Measurements from ENCODE around the gene CNTNAP2. TPM values are rescaled to one million over a fixed set of nuclear protein-coding genes. Genes with fewer than 3 reads are reported as not detected.

CNTNAP2 gene
- total RNA-seq, 1 donor = 1.0 TPM

DNA sequence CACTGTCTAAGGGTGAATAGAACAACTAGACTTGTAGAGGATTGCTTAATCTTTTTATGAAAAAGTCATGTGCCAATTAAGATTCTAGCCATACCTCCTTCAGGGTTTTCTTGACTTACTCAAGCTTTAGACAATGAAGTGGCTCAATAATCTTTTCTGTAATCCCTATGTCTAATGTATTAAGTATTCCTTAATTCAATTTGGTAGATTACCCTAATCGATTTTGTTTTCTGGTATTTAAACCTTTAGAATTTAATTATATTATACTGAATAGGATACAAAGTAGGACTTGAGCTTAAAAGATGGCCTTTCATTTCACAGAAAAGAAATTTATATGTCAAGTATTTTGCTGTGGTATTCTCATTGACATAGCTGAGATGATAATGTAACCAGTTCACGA, 1876.1 kb downstream of the CNTNAP2 start:
- H3K4me3 ChIP-seq (ENCODE audit: low read length) = no peak overlapping the region
- H3K9me3 ChIP-seq (ENCODE audit: low read depth, low read length) = no peaks in the 10 kb centered on the region
- H3K27me3 ChIP-seq (ENCODE audit: insufficient read depth, low read length) = no peaks in the 10 kb centered on the region
- no peaks in the 10 kb centered on the region for H3K4me1 ChIP-seq (ENCODE audit: insufficient read depth, low read length)

GRCh38 chr7:147997636-147998035, 1881.0 kb downstream of the CNTNAP2 start:
- Histone ChIP-seq H3K9me3 (ENCODE audit: low read depth, low read length) (no peaks in the 10 kb centered on the region), H3K27me3 (ENCODE audit: insufficient read depth, low read length) (no peaks in the 10 kb centered on the region), H3K4me3 (ENCODE audit: low read length) (no peak overlapping the region), H3K4me1 (ENCODE audit: insufficient read depth, low read length) (no peaks in the 10 kb centered on the region)

DNA sequence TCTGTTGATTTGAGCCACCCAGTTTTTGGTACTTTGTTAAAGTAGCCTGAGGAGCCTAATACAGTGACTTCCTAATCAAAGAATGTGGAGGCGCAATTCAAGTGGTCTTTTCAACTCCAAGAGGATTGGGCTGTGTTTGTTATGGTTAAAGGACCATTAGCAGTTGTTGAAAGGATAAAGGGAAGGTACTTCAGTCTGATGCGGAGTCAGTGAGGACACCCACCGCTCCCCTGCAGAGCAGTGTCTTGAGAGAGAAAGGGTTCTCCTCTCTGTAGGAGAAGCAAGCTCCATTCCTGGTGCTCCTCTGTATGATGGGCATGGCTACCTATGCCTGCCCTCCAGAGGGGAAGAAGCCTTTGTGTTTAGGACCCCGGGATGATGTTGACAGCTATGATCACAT, 1883.4 kb downstream of the CNTNAP2 start:
- Histone ChIP-seq H3K4me1 (ENCODE audit: insufficient read depth, low read length) (no peaks in the 10 kb centered on the region), H3K9me3 (ENCODE audit: low read depth, low read length) (no peaks in the 10 kb centered on the region), H3K27me3 (ENCODE audit: insufficient read depth, low read length) (no peaks in the 10 kb centered on the region), H3K4me3 (ENCODE audit: low read length) (no peak overlapping the region)

GRCh38 chr7:148011753-148012152, 1895.2 kb downstream of the CNTNAP2 start:
- no peaks in the 10 kb centered on the region for H3K27me3 ChIP-seq (ENCODE audit: insufficient read depth, low read length)
- no peaks in the 10 kb centered on the region for H3K9me3 ChIP-seq (ENCODE audit: low read depth, low read length)
- no peaks in the 10 kb centered on the region for H3K4me1 ChIP-seq (ENCODE audit: insufficient read depth, low read length)
- H3K4me3 ChIP-seq (ENCODE audit: low read length) = no peak overlapping the region

DNA sequence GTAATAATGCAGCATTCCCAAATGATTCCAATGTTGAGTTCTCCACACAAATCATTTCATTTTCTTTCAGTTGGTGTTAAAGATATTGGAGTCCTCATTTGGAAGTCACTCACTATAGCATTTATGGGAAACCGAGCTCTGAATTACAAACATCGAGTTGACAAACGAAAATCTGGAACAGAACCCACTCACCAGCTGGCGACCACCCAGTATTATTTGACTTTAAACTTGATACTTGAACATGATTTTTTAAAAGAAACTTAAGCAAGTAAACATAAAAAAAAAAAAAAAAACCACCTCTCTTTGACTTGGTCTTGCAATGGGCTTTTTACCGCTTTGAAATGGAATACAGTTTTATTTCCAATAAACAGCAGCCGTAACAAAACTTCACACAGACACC, 1897.4 kb downstream of the CNTNAP2 start:
- H3K4me3 ChIP-seq (ENCODE audit: low read length) = no peak overlapping the region
- H3K27me3 ChIP-seq (ENCODE audit: insufficient read depth, low read length) = no peaks in the 10 kb centered on the region
- H3K9me3 ChIP-seq (ENCODE audit: low read depth, low read length) = no peaks in the 10 kb centered on the region
- no peaks in the 10 kb centered on the region for H3K4me1 ChIP-seq (ENCODE audit: insufficient read depth, low read length)

GRCh38 chr7:148014541-148014940, 1897.9 kb downstream of the CNTNAP2 start:
- H3K4me3 ChIP-seq (ENCODE audit: low read length) = no peak overlapping the region
- H3K27me3 ChIP-seq (ENCODE audit: insufficient read depth, low read length) = no peaks in the 10 kb centered on the region
- no peaks in the 10 kb centered on the region for H3K4me1 ChIP-seq (ENCODE audit: insufficient read depth, low read length)
- H3K9me3 ChIP-seq (ENCODE audit: low read depth, low read length) = no peaks in the 10 kb centered on the region

DNA sequence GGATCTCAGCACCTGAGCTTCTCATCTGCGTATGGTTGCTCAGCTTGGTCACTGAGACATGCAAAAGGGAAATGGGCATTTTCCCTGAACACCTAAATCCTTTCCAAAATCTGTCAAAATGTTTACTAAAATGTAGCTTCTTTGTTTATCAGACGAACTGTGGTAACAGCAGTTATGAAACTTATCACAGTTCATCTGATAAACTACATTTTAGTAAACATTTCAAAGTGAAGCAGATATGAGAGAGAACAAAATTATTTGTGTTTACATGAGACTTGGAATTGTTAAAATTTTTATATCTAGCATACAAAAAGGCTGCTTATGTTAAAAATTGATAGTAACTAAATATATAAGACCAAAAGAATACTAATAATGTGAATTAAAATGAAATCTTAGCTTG, 1900.5 kb downstream of the CNTNAP2 start:
- Histone ChIP-seq H3K4me1 (ENCODE audit: insufficient read depth, low read length) (no peaks in the 10 kb centered on the region), H3K27me3 (ENCODE audit: insufficient read depth, low read length) (no peaks in the 10 kb centered on the region), H3K9me3 (ENCODE audit: low read depth, low read length) (no peaks in the 10 kb centered on the region), H3K4me3 (ENCODE audit: low read length) (no peak overlapping the region)

GRCh38 chr7:148020679-148021078, 1904.1 kb downstream of the CNTNAP2 start:
- H3K4me3 ChIP-seq (ENCODE audit: low read length) = no peak overlapping the region
- H3K4me1 ChIP-seq (ENCODE audit: insufficient read depth, low read length) = no peaks in the 10 kb centered on the region
- H3K27me3 ChIP-seq (ENCODE audit: insufficient read depth, low read length) = no peaks in the 10 kb centered on the region
- no peaks in the 10 kb centered on the region for H3K9me3 ChIP-seq (ENCODE audit: low read depth, low read length)

DNA sequence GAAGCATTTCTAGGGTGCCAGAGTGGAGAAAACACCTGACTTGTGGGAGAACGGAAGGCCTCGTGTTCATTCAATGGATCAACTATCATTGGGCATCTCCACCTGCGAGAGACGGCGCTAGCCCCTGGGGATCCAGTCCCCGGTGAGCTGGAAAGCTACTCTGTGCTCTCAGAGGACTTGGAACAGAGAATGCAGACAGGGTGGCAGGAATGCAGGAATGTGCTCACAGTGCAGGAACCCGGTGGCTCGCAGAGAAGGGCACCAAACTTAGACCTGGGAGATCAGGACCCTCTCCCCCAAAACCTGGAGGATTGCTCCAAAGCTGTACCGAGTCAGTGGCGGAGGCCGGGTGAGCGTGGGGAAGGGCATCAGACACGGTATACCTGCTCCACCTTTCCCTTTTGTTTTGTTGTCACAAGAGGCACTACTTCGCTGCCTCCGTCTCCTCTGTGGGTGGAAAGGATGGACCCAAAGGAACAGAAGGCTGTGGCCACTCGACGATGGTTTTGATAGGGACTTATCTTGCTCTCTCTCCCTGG, 1905.0 kb downstream of the CNTNAP2 start:
- Histone ChIP-seq H3K4me1 (ENCODE audit: insufficient read depth, low read length) (no peaks in the 10 kb centered on the region), H3K4me3 (ENCODE audit: low read length) (no peak overlapping the region), H3K27me3 (ENCODE audit: insufficient read depth, low read length) (no peaks in the 10 kb centered on the region), H3K9me3 (ENCODE audit: low read depth, low read length) (no peaks in the 10 kb centered on the region)

- no peaks in the 10 kb centered on the region for H3K4me1 ChIP-seq (ENCODE audit: insufficient read depth, low read length)
- H3K4me3 ChIP-seq (ENCODE audit: low read length) = no peak overlapping the region
- no peaks in the 10 kb centered on the region for H3K9me3 ChIP-seq (ENCODE audit: low read depth, low read length)
- H3K27me3 ChIP-seq (ENCODE audit: insufficient read depth, low read length) = no peaks in the 10 kb centered on the region
Measured at GRCh38 chr7:148022832-148023231, 1906.2 kb downstream of the CNTNAP2 start.

DNA sequence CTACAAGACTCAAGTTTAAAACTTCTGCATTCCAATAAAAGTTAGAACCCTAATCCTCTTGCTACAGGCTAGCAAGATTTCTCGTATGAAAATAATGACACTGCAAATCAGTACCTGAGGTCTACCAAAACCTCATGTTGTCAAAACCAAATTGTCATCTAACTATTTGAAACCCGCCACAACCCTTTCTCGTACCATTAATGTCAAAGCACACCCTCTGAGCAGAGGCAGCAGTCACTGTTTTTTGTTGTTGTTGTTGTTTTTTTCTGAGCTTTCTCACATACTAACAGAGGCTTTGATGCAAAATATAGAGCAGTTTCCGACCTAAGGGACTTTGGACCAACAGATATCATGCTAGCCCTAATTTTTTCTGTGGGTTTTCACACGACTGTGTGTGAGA, 1910.1 kb downstream of the CNTNAP2 start:
- Histone ChIP-seq H3K27me3 (ENCODE audit: insufficient read depth, low read length) (no peaks in the 10 kb centered on the region), H3K4me1 (ENCODE audit: insufficient read depth, low read length) (no peaks in the 10 kb centered on the region), H3K4me3 (ENCODE audit: low read length) (no peak overlapping the region), H3K9me3 (ENCODE audit: low read depth, low read length) (no peaks in the 10 kb centered on the region)

DNA sequence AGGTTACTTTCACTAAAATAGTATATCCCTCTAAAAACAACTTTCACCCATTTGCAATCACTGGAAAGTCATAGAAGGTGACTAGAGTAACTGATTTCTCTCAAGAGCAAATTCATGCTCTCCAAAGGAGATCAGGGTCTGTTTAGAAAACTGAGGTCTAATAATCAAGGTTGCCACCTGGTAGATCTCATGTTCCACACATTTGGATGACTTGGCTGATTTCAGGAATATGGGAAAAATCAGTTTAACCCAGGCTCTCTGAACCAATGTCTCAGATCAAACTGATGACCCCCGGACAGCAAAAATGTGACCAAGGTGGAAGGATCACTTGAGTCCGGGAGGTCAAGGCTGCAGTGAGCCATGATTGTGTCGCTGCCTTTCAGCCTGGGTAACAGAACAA, 1911.6 kb downstream of the CNTNAP2 start:
- Histone ChIP-seq H3K4me1 (ENCODE audit: insufficient read depth, low read length) (no peaks in the 10 kb centered on the region), H3K27me3 (ENCODE audit: insufficient read depth, low read length) (no peaks in the 10 kb centered on the region), H3K4me3 (ENCODE audit: low read length) (no peak overlapping the region), H3K9me3 (ENCODE audit: low read depth, low read length) (no peaks in the 10 kb centered on the region)

DNA sequence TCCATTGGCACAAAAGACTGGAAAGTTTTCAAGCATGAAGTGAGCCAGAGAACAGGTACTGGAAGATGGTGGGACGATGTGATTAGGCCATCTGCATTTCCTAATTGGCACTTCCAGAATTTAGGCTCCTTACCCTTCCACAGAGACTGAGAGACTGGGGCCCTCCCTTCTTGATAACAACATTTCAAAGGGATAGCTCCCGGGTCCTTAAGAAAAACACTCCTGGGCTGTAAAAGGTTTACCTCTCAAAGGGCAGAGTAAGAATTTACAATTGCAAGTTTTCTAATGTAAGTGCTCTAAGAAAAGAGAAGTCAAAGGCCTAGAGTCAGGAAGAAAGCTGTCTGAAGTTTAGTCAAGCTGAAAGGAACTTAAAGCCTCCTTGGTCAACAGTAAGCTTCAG, 1914.4 kb downstream of the CNTNAP2 start:
- Histone ChIP-seq H3K9me3 (ENCODE audit: low read depth, low read length) (no peaks in the 10 kb centered on the region), H3K4me3 (ENCODE audit: low read length) (no peak overlapping the region), H3K4me1 (ENCODE audit: insufficient read depth, low read length) (no peaks in the 10 kb centered on the region), H3K27me3 (ENCODE audit: insufficient read depth, low read length) (no peaks in the 10 kb centered on the region)

- Histone ChIP-seq H3K27me3 (ENCODE audit: insufficient read depth, low read length) (no peaks in the 10 kb centered on the region), H3K4me3 (ENCODE audit: low read length) (no peak overlapping the region), H3K4me1 (ENCODE audit: insufficient read depth, low read length) (no peaks in the 10 kb centered on the region), H3K9me3 (ENCODE audit: low read depth, low read length) (no peaks in the 10 kb centered on the region)
Measured at GRCh38 chr7:148031811-148032210, 1915.2 kb downstream of the CNTNAP2 start.

GRCh38 chr7:148035950-148036349, 1919.3 kb downstream of the CNTNAP2 start:
- no peaks in the 10 kb centered on the region for H3K9me3 ChIP-seq (ENCODE audit: low read depth, low read length)
- no peaks in the 10 kb centered on the region for H3K27me3 ChIP-seq (ENCODE audit: insufficient read depth, low read length)
- no peaks in the 10 kb centered on the region for H3K4me1 ChIP-seq (ENCODE audit: insufficient read depth, low read length)
- no peak overlapping the region for H3K4me3 ChIP-seq (ENCODE audit: low read length)

DNA sequence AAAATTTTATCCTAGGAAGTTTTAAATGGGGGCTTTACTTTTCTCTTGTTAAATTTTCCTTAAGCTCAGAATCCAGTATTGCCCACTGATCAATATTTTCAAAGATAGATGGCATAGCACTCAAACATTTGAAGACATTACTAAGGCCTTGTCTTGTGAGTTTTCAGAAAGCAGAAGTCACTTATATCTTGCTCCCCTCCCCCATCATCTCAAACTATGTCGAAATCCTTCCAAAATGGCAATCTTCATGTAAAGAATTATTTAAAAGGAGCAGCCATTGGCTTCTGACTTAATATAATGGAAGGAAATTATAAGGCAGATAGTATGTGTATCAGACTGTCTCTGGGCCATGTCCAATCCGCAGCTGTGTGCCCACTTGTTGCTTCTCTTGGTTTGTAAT, 1920.4 kb downstream of the CNTNAP2 start:
- H3K4me1 ChIP-seq (ENCODE audit: insufficient read depth, low read length) = no peaks in the 10 kb centered on the region
- H3K4me3 ChIP-seq (ENCODE audit: low read length) = no peak overlapping the region
- no peaks in the 10 kb centered on the region for H3K27me3 ChIP-seq (ENCODE audit: insufficient read depth, low read length)
- no peaks in the 10 kb centered on the region for H3K9me3 ChIP-seq (ENCODE audit: low read depth, low read length)

DNA sequence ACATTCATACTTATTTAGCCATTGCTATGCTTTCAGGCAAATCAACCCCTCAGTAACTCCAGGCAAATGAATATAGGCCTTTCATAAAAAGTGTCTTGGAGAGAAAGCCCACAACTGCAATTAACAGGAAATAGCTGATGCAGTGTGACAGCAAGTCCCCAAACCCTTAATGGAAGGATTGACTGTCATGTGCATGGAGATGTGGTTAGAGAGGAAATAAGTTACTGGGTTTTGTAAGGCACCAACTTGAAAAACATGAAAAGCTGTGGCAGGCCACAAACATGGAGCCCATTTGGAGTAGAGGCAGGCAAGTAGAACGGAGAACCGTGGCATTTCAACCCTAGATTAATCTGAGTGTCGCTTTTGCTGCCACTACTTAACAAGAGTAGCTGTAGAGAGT, 1924.6 kb downstream of the CNTNAP2 start:
- Histone ChIP-seq H3K4me3 (ENCODE audit: low read length) (no peak overlapping the region), H3K9me3 (ENCODE audit: low read depth, low read length) (no peaks in the 10 kb centered on the region), H3K4me1 (ENCODE audit: insufficient read depth, low read length) (no peaks in the 10 kb centered on the region), H3K27me3 (ENCODE audit: insufficient read depth, low read length) (no peaks in the 10 kb centered on the region)
